GM23248 (cell line): ENCODE results near the gene OR2AE1. TPM values are rescaled to one million over a fixed set of nuclear protein-coding genes. Genes with fewer than 3 reads are reported as not detected.

Experiments
- DNase-seq: peaks from one replicate; pipeline ENCODE4 v3.0.0-alpha.2; 2015
- H2AFZ ChIP-seq: fragments of 200-600 bp; sonication (generic); 2 replicates; pipeline ENCODE4 v1.6.1; 2016; ENCODE audit warnings: antibody characterized with exemption
- H3F3A ChIP-seq: fragments of 200-600 bp; sonication (generic); 2 replicates; pipeline ENCODE4 v1.6.1; 2016; ENCODE audit warnings: mild to moderate bottlenecking, antibody characterized with exemption, mixed run types; ENCODE audit not compliant: insufficient read depth
- H3K27ac ChIP-seq: fragments of 200-600 bp; sonication (generic); 2 replicates; pipeline ENCODE4 v1.5.1; 2016; ENCODE audit warnings: mild to moderate bottlenecking
- H3K27me3 ChIP-seq: fragments of 200-600 bp; sonication (generic); replicated peaks from 2 replicates; pipeline ENCODE4 v1.6.1; 2016; ENCODE audit warnings: mild to moderate bottlenecking; ENCODE audit not compliant: insufficient read depth
- H3K36me3 ChIP-seq: fragments of 200-600 bp; sonication (generic); 2 replicates; pipeline ENCODE4 v1.6.1; 2016; ENCODE audit warnings: low read depth, mild to moderate bottlenecking
- H3K4me1 ChIP-seq: fragments of 200-600 bp; sonication (generic); 2 replicates; pipeline ENCODE4 v1.6.1; 2016; ENCODE audit warnings: mild to moderate bottlenecking; ENCODE audit not compliant: insufficient read depth
- H3K4me2 ChIP-seq: fragments of 200-600 bp; sonication (generic); one replicate; pipeline ENCODE4 v1.6.1; 2016; ENCODE audit warnings: mild to moderate bottlenecking; ENCODE audit not compliant: unreplicated experiment
- H3K4me3 ChIP-seq: fragments of 200-600 bp; sonication (generic); 2 replicates; pipeline ENCODE4 v1.5.1; 2016; ENCODE audit warnings: mild to moderate bottlenecking
- H3K79me2 ChIP-seq: fragments of 200-600 bp; sonication (generic); 2 replicates; pipeline ENCODE4 v1.6.1; 2016; ENCODE audit warnings: mild to moderate bottlenecking; ENCODE audit not compliant: insufficient read depth
- H3K9ac ChIP-seq: fragments of 200-600 bp; sonication (generic); 2 replicates; pipeline ENCODE4 v1.6.1; 2016; ENCODE audit warnings: mild to moderate bottlenecking
- H3K9me2 ChIP-seq: fragments of 200-600 bp; sonication (generic); 2 replicates; pipeline ENCODE4 v1.6.1; 2016; ENCODE audit warnings: mixed run types, mild to moderate bottlenecking, moderate library complexity; ENCODE audit not compliant: insufficient read depth
- H3K9me3 ChIP-seq: fragments of 200-600 bp; sonication (generic); one replicate; pipeline ENCODE4 v1.6.1; 2017; ENCODE audit warnings: low read depth
- H4K20me1 ChIP-seq: fragments of 200-600 bp; sonication (generic); 2 replicates; pipeline ENCODE4 v1.6.0; 2016; ENCODE audit not compliant: insufficient read depth
- EZH2 ChIP-seq: fragments of 200-600 bp; sonication (generic); IDR thresholded peaks from 2 replicates; pipeline ENCODE4 v1.6.1; 2018; ENCODE audit warnings: antibody characterized with exemption, mild to moderate bottlenecking; ENCODE audit not compliant: insufficient read depth, poor library complexity, severe bottlenecking
- EZH2phosphoT487 ChIP-seq: fragments of 200-600 bp; sonication (generic); IDR thresholded peaks from 2 replicates; pipeline ENCODE4 v1.6.1; 2018; ENCODE audit warnings: antibody characterized with exemption, moderate library complexity, mild to moderate bottlenecking, low read depth; ENCODE audit not compliant: insufficient read depth
- WGBS, 2 experiments: methylation state at CpG; one replicate each; pipeline ENCODE4 v1.1.6; 2015 to 2017; ENCODE audit warnings: low lambda C conversion rate in 2 of 2, low coverage in 1 of 2; ENCODE audit errors: missing lambda C conversion rate in 2 of 2; 5-methylcytosine and 5-hydroxymethylcytosine counted together
- in situ Hi-C: fragments of 300-500 bp; cut with MboI; formaldehyde crosslinking; loops from 2 replicates; pipeline ENCODE4 v1.15.0; 2020
- polyA plus RNA-seq: library from polyadenylated mRNA; unstranded; fragments of >200 nt; fragmentation: Nextera tagmentation; extraction: Ambion mirVana; gene quantifications from 2 replicates; pipeline ENCODE4 v1.2.1, GENCODE V29; 2016
- total RNA-seq: library from RNA; depleted of rRNA; stranded (reverse); fragments of >200 nt; shearing (Covaris generic); gene quantifications from 2 replicates; pipeline ENCODE4 v1.2.3, GENCODE V29; 2014

Gene OR2AE1
- total and polyA plus RNA-seq, 2 experiments from 2014 or later: not detected

GRCh38 chr7:99855236-99855635, 21.6 kb downstream of the OR2AE1 start:
- in situ Hi-C loops: no loop called here
- DNase-seq: no peak
- H3K4me2 ChIP-seq: no peak overlapping the region
- no peak overlapping the region for H2AFZ ChIP-seq
- no peaks in the 10 kb centered on the region for H4K20me1 ChIP-seq
- peaks cover 38% of the 10 kb centered on the region; the same call in 1 of the 2 replicates for H3K27me3 ChIP-seq
- H3K9me2 ChIP-seq: no peaks in the 10 kb centered on the region
- H3F3A ChIP-seq: peaks cover 5% of the 10 kb centered on the region; the same call in 1 of the 2 replicates
- H3K9me3 ChIP-seq: no peaks in the 10 kb centered on the region
- H3K79me2 ChIP-seq: no peaks in the 10 kb centered on the region
- H3K36me3 ChIP-seq: no peaks in the 10 kb centered on the region
- H3K9ac ChIP-seq: no peak overlapping the region
- no peak overlapping the region for H3K4me3 ChIP-seq
- H3K27ac ChIP-seq: no peak overlapping the region
- 45 to 46% methylated on average over 1 of the region's 1 CpG for WGBS, 2 experiments
- H3K4me1 ChIP-seq: peaks cover 5% of the 10 kb centered on the region; the same call in 1 of the 2 replicates
- TF ChIP-seq EZH2 (no peak), EZH2phosphoT487 (no peak)

GRCh38 chr7:99848420-99849216, 28.2 kb downstream of the OR2AE1 start:
- Histone ChIP-seq H4K20me1 (no peaks in the 10 kb centered on the region), H3K36me3 (no peaks in the 10 kb centered on the region), H2AFZ (no peak overlapping the region), H3K4me3 (no peak overlapping the region), H3K27ac (no peak overlapping the region), H3K4me2 (no peak overlapping the region), H3K9ac (no peak overlapping the region), H3F3A (no peaks in the 10 kb centered on the region), H3K9me2 (no peaks in the 10 kb centered on the region), H3K79me2 (no peaks in the 10 kb centered on the region), H3K27me3 (peaks cover 36% of the 10 kb centered on the region), H3K4me1 (no peaks in the 10 kb centered on the region), H3K9me3 (no peaks in the 10 kb centered on the region)
- no peak for DNase-seq
- 51% methylated on average over 6 of the region's 6 CpGs for WGBS, 2 experiments
- no peak for TF ChIP-seq EZH2phosphoT487
- TF ChIP-seq EZH2: no peak
- in situ Hi-C loops: no loop called here

- H3K79me2 ChIP-seq: no peaks in the 10 kb centered on the region
- peaks cover 36% of the 10 kb centered on the region for H3K27me3 ChIP-seq
- H2AFZ ChIP-seq: no peak overlapping the region
- no peaks in the 10 kb centered on the region for H3K9me3 ChIP-seq
- H4K20me1 ChIP-seq: no peaks in the 10 kb centered on the region
- H3K4me2 ChIP-seq: no peak overlapping the region
- H3K4me3 ChIP-seq: no peak overlapping the region
- TF ChIP-seq EZH2phosphoT487 (no peak), EZH2 (no peak)
- H3K36me3 ChIP-seq: no peaks in the 10 kb centered on the region
- H3K27ac ChIP-seq: no peak overlapping the region
- H3K4me1 ChIP-seq: no peaks in the 10 kb centered on the region
- 19 to 27% methylated on average over 1 of the region's 1 CpG for WGBS, 2 experiments
- DNase-seq: no peak
- in situ Hi-C loops: no loop called here
- no peaks in the 10 kb centered on the region for H3K9me2 ChIP-seq
- no peak overlapping the region for H3K9ac ChIP-seq
- H3F3A ChIP-seq: no peaks in the 10 kb centered on the region
Observed at GRCh38 chr7:99844328-99844727, 32.5 kb downstream of the OR2AE1 start.

DNA sequence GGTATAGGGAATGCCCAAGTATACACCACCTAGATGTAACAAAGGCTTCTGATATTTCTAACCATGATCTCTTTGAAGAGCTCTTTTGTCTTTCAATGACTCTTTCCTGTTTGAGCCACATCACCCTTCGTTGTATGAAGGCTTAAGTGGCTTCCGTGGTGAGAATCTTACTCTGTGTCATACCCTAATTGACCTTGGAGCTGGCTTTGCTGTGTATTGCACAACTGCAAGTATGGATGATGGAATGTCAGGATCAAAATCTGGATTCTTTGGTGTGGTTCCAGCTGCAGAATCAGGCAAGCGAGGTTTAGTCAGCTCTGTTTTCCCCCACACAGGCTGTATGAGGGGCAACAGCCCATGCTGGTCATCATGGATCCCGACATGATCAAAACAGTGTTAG, 33.0 kb downstream of the OR2AE1 start:
- H4K20me1 ChIP-seq: no peaks in the 10 kb centered on the region
- peak; percentile 5 for DNase-seq
- WGBS, 2 experiments: 37 to 47% methylated on average over 4 of the region's 4 CpGs
- H3K4me1 ChIP-seq: no peaks in the 10 kb centered on the region
- no peaks in the 10 kb centered on the region for H3F3A ChIP-seq
- no peaks in the 10 kb centered on the region for H3K9me3 ChIP-seq
- H3K27me3 ChIP-seq: peaks cover 36% of the 10 kb centered on the region
- H3K4me3 ChIP-seq: no peak overlapping the region
- TF ChIP-seq EZH2phosphoT487 (no peak), EZH2 (no peak)
- no peaks in the 10 kb centered on the region for H3K9me2 ChIP-seq
- H3K27ac ChIP-seq: no peak overlapping the region
- no peak overlapping the region for H2AFZ ChIP-seq
- in situ Hi-C loops: no loop called here
- no peak overlapping the region for H3K4me2 ChIP-seq
- H3K36me3 ChIP-seq: no peaks in the 10 kb centered on the region
- no peaks in the 10 kb centered on the region for H3K79me2 ChIP-seq
- no peak overlapping the region for H3K9ac ChIP-seq
